ENCODE measurements around the gene P2RY12. TPM values are rescaled to one million over a fixed set of nuclear protein-coding genes. Genes with fewer than 3 reads are reported as not detected.

Gene P2RY12
- total RNA-seq, 1 donor from 2014 or later = not detected

- Mint-ChIP-seq H3K4me3 (no peak overlapping the region), H3K27me3 (ENCODE audit: low read depth) (no peaks in the 10 kb centered on the region), H3K27ac (ENCODE audit: unreplicated experiment) (no peak overlapping the region)
These were observed 71.6 kb downstream of the P2RY12 start for GRCh38 chr3:151312972-151313371.

GRCh38 chr3:151309566-151309965 lies 75.0 kb downstream of the P2RY12 start:
- H3K4me3 Mint-ChIP-seq = no peak overlapping the region
- H3K36me3 Mint-ChIP-seq (ENCODE audit: low read depth) = no peaks in the 10 kb centered on the region
- no peaks in the 10 kb centered on the region for H3K4me1 Mint-ChIP-seq
- H3K27me3 Mint-ChIP-seq (ENCODE audit: low read depth) = no peaks in the 10 kb centered on the region
- TF ChIP-seq CTCF (conservative IDR thresholded peaks at IDR 0.05) = no peak
- no peak for DNase-seq (ENCODE audit: low read depth, low spot score)
- H3K9me3 Mint-ChIP-seq = no peaks in the 10 kb centered on the region
- H3K27ac Mint-ChIP-seq (ENCODE audit: unreplicated experiment) = no peak overlapping the region

More at GRCh38 chr3:151312972-151313371, 71.6 kb downstream of the P2RY12 start:
- TF ChIP-seq CTCF (conservative IDR thresholded peaks at IDR 0.05) = no peak
- no peaks in the 10 kb centered on the region for H3K36me3 Mint-ChIP-seq (ENCODE audit: low read depth)
- H3K9me3 Mint-ChIP-seq = peaks cover 3% of the 10 kb centered on the region
- no peak for DNase-seq (ENCODE audit: low read depth, low spot score)
- H3K4me1 Mint-ChIP-seq = no peaks in the 10 kb centered on the region

GRCh38 chr3:151307583-151308488 lies 76.7 kb downstream of the P2RY12 start:
- TF ChIP-seq CTCF (conservative IDR thresholded peaks at IDR 0.05) = no peak
- Mint-ChIP-seq H3K4me3 (no peak overlapping the region), H3K4me1 (peaks cover 13% of the 10 kb centered on the region), H3K9me3 (peaks cover 3% of the 10 kb centered on the region), H3K36me3 (ENCODE audit: low read depth) (no peaks in the 10 kb centered on the region), H3K27ac (ENCODE audit: unreplicated experiment) (no peak overlapping the region), H3K27me3 (ENCODE audit: low read depth) (no peaks in the 10 kb centered on the region)
- no peak for DNase-seq (ENCODE audit: low read depth, low spot score)

- H3K9me3 Mint-ChIP-seq = peaks cover 6% of the 10 kb centered on the region
- H3K36me3 Mint-ChIP-seq (ENCODE audit: low read depth) = no peaks in the 10 kb centered on the region
- H3K4me1 Mint-ChIP-seq = peaks cover 15% of the 10 kb centered on the region
- no peak overlapping the region for H3K4me3 Mint-ChIP-seq
- DNase-seq (ENCODE audit: low read depth, low spot score) = no peak
- H3K27me3 Mint-ChIP-seq (ENCODE audit: low read depth) = no peaks in the 10 kb centered on the region
- no peak overlapping the region for H3K27ac Mint-ChIP-seq (ENCODE audit: unreplicated experiment)
- no peak for TF ChIP-seq CTCF (conservative IDR thresholded peaks at IDR 0.05)
These were observed 77.4 kb downstream of the P2RY12 start for GRCh38 chr3:151307131-151307530.

GRCh38 chr3:151306168-151306810 lies 78.3 kb downstream of the P2RY12 start:
- TF ChIP-seq CTCF (conservative IDR thresholded peaks at IDR 0.05) = no peak
- H3K27ac Mint-ChIP-seq (ENCODE audit: unreplicated experiment) = no peak overlapping the region
- no peaks in the 10 kb centered on the region for H3K27me3 Mint-ChIP-seq (ENCODE audit: low read depth)
- no peaks in the 10 kb centered on the region for H3K36me3 Mint-ChIP-seq (ENCODE audit: low read depth)
- H3K4me1 Mint-ChIP-seq = peaks cover 15% of the 10 kb centered on the region
- peaks cover 6% of the 10 kb centered on the region for H3K9me3 Mint-ChIP-seq
- H3K4me3 Mint-ChIP-seq = no peak overlapping the region
- no peak for DNase-seq (ENCODE audit: low read depth, low spot score)

Measured in neural crest cell (in vitro differentiated cells).